Cerebellar nuclear complex (tissue), 1 donor: ENCODE results near the gene POC1B.

Experiments
- DNase-seq, 2 experiments: peaks; one replicate each; lab custom pipeline; 2025; lab: John Stamatoyannopoulos, UW

POC1B gene

DNA sequence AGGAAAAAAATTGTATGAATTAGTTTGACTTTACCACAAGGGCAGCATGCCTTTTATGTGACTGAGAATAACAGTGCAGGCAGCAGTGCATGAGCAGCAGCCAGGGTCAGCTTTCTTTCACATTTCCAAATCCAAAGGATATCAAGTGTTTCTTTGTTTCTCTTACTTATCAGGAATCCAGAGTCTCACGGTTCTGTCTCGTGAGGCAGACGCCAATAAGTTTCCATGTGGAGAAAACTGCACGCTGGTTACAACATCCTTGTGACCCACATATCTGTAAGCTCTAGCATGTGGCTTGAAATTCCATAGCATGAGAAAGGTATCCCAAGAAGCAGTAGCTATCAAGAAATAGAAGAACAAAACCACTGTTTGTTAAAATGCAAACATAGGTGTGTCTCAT is 28.8 kb downstream of the POC1B start:
- no peak for DNase-seq

DNA sequence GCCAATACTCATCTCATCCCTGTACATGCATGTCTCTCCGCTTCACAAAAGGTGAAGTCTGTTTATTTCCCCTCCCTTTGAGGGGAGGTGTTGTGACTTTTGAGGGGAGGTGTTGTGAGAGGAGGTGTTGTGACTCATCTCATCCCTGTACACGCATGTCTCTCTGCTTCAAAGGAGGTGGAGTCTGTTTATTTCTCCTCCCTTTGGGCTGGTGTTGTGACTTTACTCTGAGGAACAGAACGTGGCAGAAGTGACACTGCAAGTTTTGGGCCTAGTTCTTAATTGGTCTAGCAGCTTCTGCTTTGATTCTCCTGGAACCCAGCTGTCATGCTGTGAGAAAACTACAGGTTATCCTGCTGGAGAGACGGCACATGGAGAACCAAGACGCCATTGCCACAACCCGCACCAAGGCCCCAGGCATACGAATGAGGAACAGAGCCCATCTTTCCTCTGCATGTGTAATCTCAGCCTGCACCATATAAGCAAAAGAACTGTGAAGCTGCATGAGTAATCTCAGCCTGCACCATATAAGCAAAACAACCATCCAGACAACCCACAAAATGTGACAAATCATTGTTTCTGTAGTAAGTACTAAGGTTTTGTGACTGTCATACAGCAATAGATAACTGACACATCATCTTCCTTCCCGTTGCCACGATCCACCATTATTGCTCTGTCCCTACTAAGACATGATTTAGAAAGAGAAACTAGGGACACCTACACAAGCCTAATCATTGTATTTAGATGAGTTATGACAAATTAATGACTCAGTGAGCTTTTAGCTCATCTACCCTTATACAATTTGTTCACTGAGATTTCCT is 31.2 kb downstream of the POC1B start:
- no peak for DNase-seq

DNA sequence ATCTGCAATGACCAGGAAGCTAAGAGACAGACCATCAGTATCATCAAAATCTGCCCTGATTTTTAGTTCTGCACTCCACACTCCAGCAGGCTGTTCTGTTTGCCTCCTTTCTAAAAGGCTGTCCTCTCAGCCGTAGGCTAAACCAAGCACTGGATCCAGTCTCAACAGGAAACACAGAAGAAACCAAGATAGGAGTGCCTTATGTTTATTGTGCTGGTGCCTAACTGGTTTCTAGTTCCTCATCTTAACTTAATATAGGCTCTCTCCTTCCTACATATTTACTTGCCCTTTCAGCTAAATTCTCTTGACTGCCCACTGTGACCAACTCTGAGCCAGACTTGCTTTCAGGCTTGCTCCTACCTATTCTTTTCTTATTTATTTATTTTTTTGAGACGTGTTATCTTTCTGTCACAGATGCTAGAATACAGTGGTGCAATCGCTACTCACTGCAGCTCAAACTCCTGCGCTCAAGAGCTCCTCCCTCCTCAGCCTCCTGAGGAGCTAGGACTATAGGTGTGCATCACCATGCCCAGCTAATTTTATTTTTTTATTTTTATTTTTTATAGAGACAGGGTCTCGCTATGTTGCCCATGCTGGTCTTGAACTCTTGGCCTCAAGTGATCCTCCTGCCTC is 32.1 kb downstream of the POC1B start:
- no peak for DNase-seq

DNA sequence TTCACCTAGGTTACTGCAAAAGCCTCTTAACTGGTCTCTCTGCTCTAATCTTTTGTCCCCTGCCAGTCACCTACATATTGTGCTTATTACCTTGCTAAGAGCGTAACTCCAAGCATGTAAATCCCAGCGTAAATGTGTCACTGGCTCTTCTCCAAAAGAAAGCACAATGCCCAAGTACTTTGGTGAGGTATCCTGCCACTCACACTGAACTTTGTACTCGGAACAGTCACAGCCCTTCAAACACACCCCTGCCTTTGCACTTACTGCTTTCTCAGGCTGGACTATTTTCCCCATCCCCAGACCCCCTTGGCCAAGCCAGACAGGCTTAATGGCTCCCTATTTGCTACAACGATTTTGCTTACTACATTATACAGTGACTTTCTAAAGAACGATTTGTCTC is 33.0 kb downstream of the POC1B start:
- no peak for DNase-seq

DNA sequence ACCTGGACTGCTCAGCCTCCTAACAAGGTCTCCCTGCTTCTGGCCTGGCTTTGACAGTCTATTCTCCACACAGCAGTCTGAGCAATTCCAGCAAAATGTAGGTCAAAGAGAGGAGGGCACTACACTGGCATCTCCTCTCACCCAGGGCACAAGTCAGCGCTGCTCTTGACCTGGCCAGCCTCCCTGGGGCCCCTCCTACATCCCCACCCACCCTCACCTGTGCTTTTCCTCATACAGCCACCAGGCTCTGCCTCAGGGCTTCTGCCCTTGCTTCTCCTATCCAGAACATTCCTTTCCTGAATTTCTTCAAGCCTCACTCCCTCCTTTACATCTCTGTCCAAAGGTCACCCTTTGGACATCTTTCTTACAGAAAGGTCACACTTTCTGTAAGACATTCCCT is 34.9 kb downstream of the POC1B start:
- no peak for DNase-seq

DNA sequence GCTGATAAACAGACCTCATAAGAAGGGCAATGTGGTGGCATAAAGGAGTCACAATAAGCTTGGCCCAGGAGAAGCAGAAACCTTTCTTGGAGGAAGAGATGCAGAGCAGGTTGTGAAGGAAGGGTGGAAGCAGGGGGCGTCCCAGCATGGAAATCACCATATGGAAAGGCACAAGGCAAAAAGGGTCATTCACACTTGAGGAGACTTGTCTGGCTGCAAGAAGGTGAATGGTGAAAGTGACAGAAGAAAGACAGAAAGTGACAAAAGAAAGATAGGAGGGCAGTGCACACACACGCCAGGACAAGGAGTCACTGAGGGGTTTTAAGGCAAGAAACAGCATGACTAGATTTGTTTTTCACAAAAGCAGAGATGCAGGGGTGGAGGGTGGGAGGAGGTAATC is 39.6 kb downstream of the POC1B start:
- DNase-seq = no peak

DNA sequence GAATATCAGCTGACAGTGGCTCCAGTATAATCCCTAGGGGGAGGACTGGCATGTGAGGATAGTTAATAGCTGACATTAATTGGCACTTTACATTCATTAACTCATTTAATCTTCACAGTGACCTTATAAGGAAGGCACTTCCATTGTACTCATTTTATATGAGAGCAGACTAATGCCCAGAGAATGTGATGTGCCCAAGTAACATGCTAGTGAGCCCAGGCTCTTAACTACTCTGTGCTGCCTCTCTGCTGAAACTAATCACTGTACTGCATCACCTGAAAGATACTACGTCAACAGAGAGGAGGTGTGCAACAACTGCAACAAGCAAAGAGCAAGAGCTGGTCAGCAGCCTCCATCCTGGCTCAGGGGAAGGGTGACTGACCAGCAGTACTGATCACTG is 41.4 kb downstream of the POC1B start:
- DNase-seq = no peak

DNA sequence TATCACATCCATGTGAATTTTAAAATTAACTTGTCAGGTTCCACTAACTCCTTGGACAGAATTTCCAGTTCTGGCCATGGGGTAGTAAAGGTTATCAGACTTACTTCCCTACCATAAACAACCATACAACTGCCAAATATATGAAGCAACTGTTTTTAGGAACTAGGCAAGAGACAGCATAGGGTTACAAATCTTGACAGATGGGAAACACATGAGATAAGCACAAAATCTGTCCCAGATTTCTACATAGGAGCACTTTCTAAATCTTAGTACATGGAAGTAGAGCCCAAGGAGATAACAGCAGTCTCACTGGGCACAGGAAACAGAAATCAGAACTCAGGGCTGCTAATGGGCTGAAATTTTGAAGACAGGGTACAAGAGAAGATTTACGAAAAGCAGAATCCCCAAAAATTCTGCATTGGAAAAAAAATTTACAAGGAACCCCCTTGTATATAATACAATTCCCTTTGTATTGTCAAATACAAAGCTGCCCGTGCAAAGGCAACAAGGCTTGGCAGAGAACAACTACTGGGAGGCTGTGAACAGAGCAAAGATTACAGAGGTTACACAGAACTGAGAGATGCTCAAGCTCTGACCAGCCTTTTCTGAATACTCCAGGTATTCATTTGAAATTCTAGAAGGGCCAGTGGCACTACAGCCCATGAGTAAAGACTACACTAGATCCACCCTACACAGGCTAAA is 44.5 kb downstream of the POC1B start:
- no peak for DNase-seq

DNA sequence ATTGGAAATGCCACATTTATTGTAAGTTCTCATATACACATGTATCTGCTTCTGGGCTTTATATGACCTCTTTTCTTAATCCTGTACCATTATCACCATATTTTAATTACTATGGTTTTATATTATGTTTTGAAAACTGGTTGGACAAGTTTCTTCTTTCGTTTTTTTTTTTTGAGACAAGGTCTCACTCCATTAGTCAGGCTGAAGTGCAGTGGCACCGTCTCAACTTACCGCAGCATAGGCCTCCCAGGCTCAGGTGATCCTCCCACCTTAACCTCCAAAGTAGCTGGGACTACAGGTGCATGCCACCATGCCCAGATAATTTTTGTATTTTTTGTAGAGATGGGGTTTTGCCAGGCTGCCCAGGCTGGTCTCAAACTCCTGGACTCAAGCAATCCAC is 45.9 kb downstream of the POC1B start:
- no peak for DNase-seq

DNA sequence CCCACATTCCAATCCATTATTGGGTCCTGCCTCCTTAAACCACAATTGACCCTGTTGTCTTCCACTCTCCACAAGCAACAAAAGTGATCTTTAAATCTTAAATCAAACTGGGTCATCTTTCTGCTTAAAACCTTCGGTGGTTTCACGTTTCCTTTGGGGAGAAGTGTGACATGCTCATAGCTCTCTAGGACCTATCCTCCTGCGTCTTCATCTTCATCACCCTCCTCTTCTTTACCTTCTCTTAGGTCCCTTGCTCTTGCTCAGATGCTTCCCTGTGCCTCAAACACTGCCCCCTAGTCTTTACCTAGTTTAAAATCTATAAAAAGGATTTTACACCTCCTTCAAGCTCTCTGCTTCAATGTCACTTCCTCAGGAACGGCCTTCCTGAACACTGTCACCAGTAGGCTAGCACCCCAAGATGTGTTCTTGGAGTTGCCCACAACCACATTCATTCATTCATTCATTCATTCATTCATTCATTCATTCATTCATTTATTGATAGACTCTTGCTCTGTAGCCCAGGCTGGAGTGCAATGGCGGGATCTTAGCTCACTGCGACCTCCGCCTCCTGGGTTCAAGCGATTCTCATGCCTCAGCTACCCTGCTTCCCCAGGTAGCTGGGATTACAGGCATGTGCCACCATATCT is 48.1 kb downstream of the POC1B start:
- no peak for DNase-seq

DNA sequence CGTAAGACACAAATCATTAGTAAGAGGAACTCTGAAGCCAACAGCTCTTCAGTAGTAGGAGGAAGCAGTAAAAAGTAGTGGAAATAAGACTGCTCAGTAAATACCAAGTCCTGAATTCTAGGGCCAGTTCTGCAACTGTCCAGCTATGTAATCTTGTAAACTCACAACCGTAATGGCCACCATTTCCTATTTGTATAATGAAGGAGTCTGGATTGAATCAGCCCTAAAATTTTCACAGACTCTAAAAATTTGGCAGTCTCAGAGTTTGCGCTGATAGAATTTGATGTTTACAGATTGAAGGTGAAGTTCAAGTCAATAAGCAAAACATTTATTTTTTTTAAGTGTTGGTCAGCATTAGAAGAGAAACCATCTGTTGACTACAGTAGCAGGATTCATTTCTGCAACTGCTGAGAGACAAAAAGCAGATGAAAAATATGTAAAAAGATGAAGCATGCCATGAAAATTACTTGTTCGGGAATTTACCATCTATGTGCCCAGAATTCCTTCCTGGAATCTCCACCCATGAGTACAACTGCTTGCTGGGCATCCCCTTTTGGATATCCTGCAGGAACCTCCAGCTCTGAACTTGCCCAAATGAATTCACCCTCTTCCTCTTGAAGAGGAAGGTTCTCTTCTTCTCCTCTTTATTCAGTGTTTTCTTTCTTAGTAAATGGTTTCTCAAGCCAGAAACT is 48.8 kb downstream of the POC1B start:
- DNase-seq = no peak

DNA sequence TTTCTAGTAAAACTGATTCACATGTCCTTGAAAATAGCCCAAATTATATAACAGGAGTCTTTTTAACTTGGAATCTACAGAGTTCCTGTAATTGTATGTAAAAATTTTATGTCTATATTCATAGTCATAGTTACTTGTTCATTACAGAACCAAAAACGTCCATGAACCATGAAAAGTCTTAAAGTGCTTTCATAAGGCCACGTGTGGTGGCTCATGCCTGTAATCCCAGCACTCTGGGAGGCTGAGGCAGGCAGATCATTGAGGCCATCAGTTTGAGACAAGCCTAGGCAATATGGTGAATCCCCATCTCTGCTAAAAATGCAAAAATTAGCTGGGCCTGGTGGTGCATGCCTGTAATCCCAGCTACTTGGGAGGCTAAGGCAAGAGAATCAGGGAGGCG is 49.6 kb downstream of the POC1B start:
- DNase-seq = no peak

DNA sequence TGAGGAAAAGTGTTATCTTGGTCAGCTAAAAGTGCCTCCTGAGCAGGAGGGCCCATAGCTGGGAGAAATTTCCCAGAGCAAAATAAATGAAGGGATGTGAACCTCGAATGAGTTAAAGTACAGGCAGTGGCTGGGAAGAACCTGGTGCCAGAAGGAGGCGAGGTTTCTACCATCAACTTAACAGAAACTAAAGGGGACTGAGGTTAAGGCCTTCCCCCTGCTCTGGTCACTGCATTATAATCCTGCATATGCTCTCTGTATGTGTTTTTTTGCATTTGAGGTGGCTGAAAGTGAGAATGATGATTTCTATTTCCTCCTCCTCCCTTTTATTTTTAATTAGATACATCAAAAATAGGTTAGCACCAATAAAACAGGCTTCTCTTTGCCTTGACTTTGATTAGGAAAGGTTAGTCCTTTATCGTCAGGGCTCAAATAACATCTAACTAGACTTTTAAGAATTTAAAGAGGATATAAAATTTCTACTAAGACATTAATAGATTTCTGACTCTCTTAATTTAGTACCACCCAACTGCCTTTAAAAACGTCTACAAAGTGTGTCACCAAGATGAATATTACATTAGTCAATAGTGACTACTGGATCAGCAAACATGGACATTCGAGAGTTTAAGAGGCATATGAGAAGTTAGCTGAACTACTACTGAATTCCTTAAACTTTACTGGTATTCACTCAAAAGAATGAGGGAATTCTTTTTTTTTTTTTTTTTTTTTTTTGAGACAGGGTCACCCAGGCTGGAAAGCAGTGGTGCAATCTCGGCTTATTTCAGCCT is 50.5 kb downstream of the POC1B start:
- no peak for DNase-seq

DNA sequence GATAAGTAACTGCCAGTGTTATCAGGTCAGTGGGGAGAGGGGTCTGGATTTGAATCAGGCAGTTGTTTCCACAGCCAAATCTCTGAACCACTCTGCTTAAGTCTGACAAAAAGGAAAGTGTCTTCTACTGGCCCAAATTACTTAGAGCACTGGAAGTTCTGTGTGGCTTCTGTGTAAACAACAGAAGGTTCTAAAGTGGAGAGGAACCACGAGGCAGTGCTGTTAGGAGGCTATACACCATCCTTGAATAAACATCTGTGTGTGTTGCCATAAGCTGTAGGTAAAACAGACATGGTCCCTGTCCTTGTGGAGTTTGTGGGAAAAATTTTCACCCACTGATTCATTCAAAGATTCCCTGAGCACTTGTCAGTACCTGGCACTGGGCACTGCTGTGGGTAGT is 51.2 kb downstream of the POC1B start:
- DNase-seq = no peak

DNA sequence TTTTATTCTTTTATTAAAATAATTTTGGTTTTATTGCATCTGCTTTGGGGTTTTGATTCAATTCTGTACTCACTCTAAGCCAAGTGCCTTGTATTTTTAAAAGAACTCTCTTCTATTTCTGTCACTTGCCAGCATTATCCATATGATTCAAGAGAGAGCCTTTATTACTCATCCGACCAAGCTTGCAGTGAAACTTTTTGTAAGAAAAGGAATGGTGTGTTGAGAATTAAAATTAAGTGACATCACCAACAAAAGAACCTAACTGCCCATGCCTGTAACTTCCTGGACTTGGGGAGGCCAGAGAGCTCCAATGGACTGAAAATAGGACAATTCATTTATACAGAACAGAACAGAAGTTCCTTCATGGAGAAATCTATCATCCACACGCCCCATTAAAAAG is 53.3 kb downstream of the POC1B start:
- no peak for DNase-seq

DNA sequence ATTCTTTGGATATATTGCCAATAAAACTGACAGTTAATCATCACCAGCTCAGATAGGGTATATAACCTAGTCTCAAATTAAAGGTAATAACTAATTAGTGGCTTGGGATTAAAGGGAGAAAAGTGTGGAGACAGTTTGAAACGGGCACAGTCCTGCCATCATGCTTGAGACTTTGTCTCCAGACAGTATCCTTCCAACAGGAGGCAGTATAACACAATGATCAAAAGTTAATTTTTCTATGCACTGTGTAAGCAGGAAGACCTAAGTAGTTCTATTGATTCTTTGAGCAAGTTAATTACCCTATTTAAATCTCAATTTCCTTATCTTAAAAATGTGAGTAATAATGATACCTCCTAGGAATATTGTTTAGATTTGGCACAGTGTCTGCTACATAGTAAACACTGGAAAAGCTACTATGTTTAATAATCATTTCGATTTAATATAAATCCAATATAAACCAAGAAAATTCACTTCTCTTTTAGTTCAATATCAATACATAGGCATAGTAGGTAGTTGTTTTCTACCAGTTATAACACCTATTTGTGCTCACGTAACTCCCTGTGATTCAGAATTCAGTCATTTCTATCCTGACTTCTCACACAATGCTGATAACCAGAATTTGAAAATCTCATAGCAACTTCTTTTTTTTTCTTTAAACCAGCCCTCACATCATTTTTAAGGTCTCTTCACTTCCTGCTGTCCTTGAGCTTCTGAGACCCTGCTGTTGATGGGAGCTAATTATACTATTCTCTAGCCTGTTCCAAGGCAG is 54.9 kb downstream of the POC1B start:
- DNase-seq = no peak

DNA sequence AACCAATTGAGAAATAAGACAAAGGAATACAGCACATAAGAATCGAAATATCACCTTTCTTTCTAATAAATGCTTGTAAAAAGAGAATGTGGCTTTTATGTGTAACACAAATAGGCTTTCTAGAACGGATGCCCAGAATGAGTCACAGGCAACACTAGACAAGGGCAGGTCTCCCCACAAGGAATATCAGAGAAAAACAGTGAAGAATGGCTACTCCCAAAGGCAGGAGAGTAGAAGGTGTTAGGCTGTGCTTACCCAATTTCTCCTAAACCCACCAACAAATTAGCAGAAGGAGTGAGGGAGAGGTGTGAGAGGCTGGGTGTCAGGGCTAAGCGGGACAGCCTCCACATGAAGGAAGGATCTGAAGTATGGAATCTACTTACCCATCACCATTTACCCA is 56.5 kb downstream of the POC1B start:
- DNase-seq = no peak

DNA sequence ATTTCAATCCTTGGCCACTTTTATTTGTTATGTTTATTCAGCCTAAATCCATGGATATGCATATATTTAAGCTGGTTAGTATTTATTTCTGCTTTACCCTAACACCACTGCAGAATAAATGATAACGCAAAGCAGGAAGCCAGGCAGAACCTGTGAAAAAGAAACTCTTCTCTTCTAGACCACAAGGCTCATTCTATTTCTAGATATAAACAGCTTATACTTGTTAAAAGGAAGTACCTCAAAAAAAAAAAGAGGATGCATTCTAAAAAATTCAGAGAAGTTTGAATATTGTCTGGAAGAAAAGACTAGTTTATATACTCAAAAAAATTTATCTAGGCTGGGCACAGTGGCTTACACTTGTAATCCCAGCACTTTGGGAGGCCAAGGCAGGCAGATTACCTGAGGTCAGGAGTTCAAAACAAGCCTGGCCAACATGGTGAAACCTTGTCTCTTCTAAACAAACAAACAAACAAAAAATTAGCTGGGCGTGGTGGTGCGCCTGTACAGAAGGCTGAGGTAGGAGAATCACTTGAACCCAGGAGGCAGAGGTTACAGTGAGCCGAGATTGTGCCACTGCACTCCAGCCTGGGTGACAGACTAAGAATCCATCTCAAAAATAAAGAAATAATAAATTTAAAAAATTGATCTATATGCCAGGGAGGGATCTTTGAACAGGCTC is 57.1 kb downstream of the POC1B start:
- no peak for DNase-seq

DNA sequence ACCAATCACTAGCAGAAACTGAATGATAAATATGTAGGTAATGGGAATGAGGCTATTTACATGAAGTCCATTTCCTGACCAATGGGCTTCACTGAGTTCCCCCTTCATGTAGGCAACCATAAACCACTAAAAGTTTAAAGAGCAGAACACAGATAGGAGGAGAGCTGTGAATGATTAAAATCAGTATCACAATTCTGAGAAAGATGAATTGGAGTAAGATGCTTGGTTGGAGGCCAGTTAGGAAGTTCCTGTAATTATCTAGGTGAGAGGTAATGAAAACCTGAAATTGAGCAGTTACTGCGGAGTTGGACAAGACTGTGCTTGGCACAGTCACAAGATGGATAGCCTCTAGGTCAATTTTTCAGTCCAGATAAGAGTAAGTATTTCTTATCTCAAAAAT is 57.8 kb downstream of the POC1B start:
- DNase-seq = no peak
